ENCODE results near the gene ABCA6.

ABCA6 gene

DNA sequence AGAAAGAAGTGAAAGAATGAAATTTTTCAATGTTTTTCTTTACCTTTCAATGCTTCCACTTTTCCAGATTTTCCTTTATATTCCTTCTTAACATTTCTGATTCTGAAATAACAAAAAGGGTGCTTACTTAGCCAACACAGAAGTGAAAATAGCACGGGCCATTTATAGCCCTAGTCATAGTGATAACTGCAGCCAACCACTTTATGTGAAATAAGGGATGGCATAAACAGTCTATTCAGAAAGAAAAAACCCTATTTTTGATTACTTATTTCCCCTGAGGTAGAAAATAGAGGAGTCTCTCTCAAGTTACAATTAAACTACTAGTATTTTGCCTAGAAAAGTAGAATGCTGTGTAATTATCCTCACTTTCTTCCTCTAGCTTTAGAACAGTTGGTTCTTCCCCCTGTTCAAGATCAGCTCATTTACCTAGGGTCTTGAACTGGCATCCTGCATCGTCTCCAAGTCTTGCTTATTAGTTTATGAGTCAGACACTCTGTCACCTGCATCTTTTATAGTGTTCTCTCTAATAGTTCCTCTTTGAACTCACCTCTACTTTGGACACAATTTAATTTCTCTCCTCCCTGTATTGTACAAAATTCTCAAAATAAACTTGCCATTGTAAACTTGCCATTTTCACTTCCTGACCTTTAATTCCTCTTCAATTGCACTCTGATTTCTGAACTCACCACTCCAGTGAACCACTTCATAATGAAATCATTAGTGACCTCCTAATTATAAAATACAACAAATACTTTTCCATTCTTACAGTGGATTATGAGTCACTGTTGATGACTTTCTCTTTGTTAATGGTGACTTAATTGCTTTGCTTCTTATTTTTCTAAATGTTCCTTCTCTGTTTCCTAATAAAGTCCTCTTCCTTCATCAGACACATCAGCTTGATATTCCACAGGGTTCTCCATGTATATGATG lies 23.6 kb downstream of the ABCA6 start:
- no peak overlapping the region for H3K4me3 ChIP-seq (ENCODE audit: control insufficient read depth, low read depth, low read length)
- DNase-seq (ENCODE audit: low read depth): no peak
- TF ChIP-seq, protein P1, sequence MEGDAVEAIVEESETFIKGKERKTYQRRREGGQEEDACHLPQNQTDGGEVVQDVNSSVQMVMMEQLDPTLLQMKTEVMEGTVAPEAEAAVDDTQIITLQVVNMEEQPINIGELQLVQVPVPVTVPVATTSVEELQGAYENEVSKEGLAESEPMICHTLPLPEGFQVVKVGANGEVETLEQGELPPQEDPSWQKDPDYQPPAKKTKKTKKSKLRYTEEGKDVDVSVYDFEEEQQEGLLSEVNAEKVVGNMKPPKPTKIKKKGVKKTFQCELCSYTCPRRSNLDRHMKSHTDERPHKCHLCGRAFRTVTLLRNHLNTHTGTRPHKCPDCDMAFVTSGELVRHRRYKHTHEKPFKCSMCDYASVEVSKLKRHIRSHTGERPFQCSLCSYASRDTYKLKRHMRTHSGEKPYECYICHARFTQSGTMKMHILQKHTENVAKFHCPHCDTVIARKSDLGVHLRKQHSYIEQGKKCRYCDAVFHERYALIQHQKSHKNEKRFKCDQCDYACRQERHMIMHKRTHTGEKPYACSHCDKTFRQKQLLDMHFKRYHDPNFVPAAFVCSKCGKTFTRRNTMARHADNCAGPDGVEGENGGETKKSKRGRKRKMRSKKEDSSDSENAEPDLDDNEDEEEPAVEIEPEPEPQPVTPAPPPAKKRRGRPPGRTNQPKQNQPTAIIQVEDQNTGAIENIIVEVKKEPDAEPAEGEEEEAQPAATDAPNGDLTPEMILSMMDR (IDR thresholded peaks at IDR 0.05; ENCODE audit: control insufficient read depth, insufficient read depth, low read depth, low read length, missing control alignments): no peak

GRCh38 chr17:69111794-69112193 lies 29.9 kb downstream of the ABCA6 start:
- TF ChIP-seq, protein P1 (IDR thresholded peaks at IDR 0.05; ENCODE audit: control insufficient read depth, insufficient read depth, low read depth, low read length, missing control alignments): no peak
- no peak for DNase-seq (ENCODE audit: low read depth)
- H3K4me3 ChIP-seq (ENCODE audit: control insufficient read depth, low read depth, low read length): no peak overlapping the region

GRCh38 chr17:69105907-69106730 lies 35.6 kb downstream of the ABCA6 start:
- TF ChIP-seq, protein P1 (IDR thresholded peaks at IDR 0.05; ENCODE audit: control insufficient read depth, insufficient read depth, low read depth, low read length, missing control alignments): no peak
- H3K4me3 ChIP-seq (ENCODE audit: control insufficient read depth, low read depth, low read length): no peak overlapping the region
- DNase-seq (ENCODE audit: low read depth): no peak

DNA sequence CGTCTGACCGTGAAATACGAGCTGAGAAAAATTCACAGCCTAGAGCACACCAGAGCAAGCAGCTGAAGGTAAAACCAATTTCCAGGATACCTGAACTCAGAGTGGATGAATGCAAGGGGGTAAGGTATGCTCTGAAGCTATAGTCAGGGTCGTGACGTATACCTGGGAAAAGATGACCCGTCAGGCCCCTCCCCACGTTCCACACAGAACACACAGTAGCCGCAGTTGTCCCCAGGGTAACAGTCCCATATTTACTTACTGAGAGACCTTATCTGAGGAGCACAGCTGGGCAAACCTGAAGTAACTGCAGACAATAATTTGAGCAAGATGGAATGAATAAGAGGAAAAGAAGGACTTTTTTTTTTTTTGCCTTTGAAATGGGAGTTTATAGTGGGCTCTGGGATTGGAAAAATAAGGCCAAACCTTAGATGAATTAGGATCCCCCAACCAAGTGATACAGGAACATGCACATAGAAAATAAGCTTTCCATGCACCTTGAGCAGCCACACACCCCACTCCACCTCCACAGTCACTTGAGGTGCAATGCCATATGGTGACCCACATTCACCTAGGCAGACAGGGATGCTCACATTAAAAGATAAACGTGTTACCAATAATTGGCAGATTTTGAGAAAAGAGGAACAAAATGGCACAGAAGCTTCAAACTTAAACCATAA lies 38.0 kb downstream of the ABCA6 start:
- H3K4me3 ChIP-seq (ENCODE audit: control insufficient read depth, low read depth, low read length): no peak overlapping the region
- TF ChIP-seq, protein P1 (IDR thresholded peaks at IDR 0.05; ENCODE audit: control insufficient read depth, insufficient read depth, low read depth, low read length, missing control alignments): no peak

GRCh38 chr17:69098625-69099024 lies 43.1 kb downstream of the ABCA6 start:
- DNase-seq (ENCODE audit: low read depth): no peak
- TF ChIP-seq, protein P1 (IDR thresholded peaks at IDR 0.05; ENCODE audit: control insufficient read depth, insufficient read depth, low read depth, low read length, missing control alignments): no peak
- H3K4me3 ChIP-seq (ENCODE audit: control insufficient read depth, low read depth, low read length): no peak overlapping the region

More for the DNA sequence above, 38.0 kb downstream of the ABCA6 start:
- no peak for DNase-seq (ENCODE audit: low read depth)

DNA sequence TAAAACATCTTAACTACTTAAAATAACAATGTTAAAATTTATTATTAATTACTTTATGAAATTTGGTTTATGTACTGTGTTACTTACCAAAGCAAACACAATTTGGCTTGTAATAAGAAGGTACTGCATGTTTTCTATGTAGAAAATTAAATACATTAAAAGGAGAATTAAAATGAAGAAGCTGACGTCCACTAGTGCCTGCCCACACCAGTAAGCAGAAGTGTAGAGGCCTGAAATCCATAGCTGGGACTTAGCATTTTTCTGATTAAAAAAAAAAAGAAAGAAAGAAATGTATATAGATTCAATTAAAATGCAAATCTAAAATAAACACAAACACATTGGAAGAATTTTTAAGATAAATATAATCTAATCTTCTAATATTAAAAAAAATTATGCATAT lies 45.2 kb downstream of the ABCA6 start:
- H3K4me3 ChIP-seq (ENCODE audit: control insufficient read depth, low read depth, low read length): no peak overlapping the region
- TF ChIP-seq, protein P1 (IDR thresholded peaks at IDR 0.05; ENCODE audit: control insufficient read depth, insufficient read depth, low read depth, low read length, missing control alignments): no peak
- no peak for DNase-seq (ENCODE audit: low read depth)
